Pancreas (tissue), 10 donors: ENCODE measurements around the gene NEMP2. TPM values are rescaled to one million over a fixed set of nuclear protein-coding genes. Genes with fewer than 3 reads are reported as not detected.

Experiments
- ATAC-seq, 4 donors: fragments of 200-7000 bp; cut with Tn5 transposase; one replicate each; pipeline versions ENCODE4 v1.8.0 to v1.9.1; 2020; ENCODE audit warnings: mild to moderate bottlenecking in 4 of 4, moderate library complexity in 4 of 4
- DNase-seq, 6 donors: peaks; one replicate each; pipeline ENCODE4 v3.0.0-alpha.2; 2020
- FAIRE-seq: peaks from 2 replicates; lab custom pipeline; 2012; peaks lifted over from hg19 to GRCh38; lab: Jason Lieb, UNC
- H3K27ac ChIP-seq, 4 donors: fragments of 200-600 bp; sonication (generic); 1 replicate in 3 of 4; 2 replicates in 1 of 4; pipeline versions ENCODE4 v1.5.0 to v1.8.0; 2020
- H3K27me3 ChIP-seq, 4 donors: fragments of 200-600 bp; one replicate each; pipeline ENCODE4 v1.8.0; 2021
- H3K36me3 ChIP-seq, 3 donors: fragments of 200-600 bp; sonication (generic) in 1 of 3; one replicate each; pipeline versions ENCODE4 v1.5.0 to v1.8.0; 2020 to 2021
- H3K4me1 ChIP-seq, 3 donors: fragments of 200-600 bp; one replicate each; pipeline ENCODE4 v1.8.0; 2021
- H3K4me3 ChIP-seq, 4 donors: fragments of 200-600 bp; sonication (generic) in 2 of 4; one replicate each; pipeline versions ENCODE4 v1.5.0 to v1.8.0; 2020 to 2021
- H3K9me3 ChIP-seq, 4 donors: fragments of 200-600 bp; one replicate each; pipeline ENCODE4 v1.8.0; 2021
- WGBS, 2 donors: extraction: QIAGEN DNeasy Blood & Tissue Kit; methylation state at CpG; one replicate each; pipeline ENCODE4 v1.1.7; 2013; 5-methylcytosine and 5-hydroxymethylcytosine counted together
- intact Hi-C, 3 donors: fragments of 100-400 bp; cut with DNase I; formaldehyde crosslinking; loops; one replicate each; pipeline versions ENCODE4 v1.11.1 to v1.14.2; 2022
- polyA plus RNA-seq, 2 donors: library from polyadenylated mRNA; stranded (reverse); fragments of 200-250 nt; gene quantifications; one replicate each; pipeline ENCODE4 v1.2.3, GENCODE V29; 2013
- total RNA-seq, 6 donors: library from RNA; stranded (reverse); fragmentation: NEBNext Ultra II Directional in 4 of 6; extraction: Animal tissue kit (Norgen Biotek cat#: 25700) in 4 of 6; gene quantifications; one replicate each; pipeline versions ENCODE4 v1.2.1 to v1.2.4, GENCODE V29; 2021 to 2023
- TF ChIP-seq, protein P1 (sequence below), 4 donors: fragments of 200-600 bp; sonication (generic) in 3 of 4; IDR thresholded peaks; one replicate each; pipeline versions ENCODE4 v1.5.0 to v1.8.0; 2021; ENCODE audit warnings: antibody characterized with exemption in 4 of 4
- donor health status: healthy with polysubstance abuse.
- donor health status: DM: no; HTN: no; CAD: no; lungs with moderate emphysema.
- donor health status: DM: no; HTN: no; CAD: no.
- donor health status: control.
- donor health status: control.
- donor health status: Bipolar disorder and iron deficiency.
- donor health status: DM: yes; HTN: yes; CAD: no.
- donor health status: DM: no; HTN: no; CAD: no.
- donor health status: DM: no; HTN: no; CAD: no.
- donor health status: DM: yes; HTN: yes; CAD: no.

The NEMP2 gene
- total and polyA plus RNA-seq, 8 donors = 0.42 to 3.1 (median 1.2) TPM

DNA sequence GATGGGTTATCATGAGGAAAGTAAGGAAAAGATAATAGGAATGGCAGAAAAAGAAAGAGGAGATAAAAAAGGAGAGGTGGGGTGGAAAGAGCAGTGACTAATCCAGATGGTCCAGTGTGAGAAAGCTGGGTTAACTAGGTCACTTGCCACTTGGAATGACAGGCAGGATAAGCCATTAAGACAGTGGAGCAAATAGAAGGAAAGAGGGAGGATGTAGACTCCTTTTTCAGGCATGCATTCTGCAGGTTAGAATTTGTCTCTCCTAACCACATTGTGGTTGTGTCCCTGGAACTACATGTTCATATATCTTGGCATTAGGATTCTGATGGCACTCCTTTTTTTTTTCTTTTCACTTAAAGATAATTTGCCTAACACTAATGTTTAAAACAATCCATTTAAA is 13.4 kb upstream of the NEMP2 start:
- H3K27ac ChIP-seq = no peak overlapping the region
- ATAC-seq = no peak
- no peaks in the 10 kb centered on the region for H3K4me1 ChIP-seq
- intact Hi-C loops = no loop called here
- FAIRE-seq = no peak
- H3K9me3 ChIP-seq = no peaks in the 10 kb centered on the region
- H3K27me3 ChIP-seq = no peaks in the 10 kb centered on the region
- H3K4me3 ChIP-seq = no peak overlapping the region
- no peak for DNase-seq
- TF ChIP-seq, protein P1, sequence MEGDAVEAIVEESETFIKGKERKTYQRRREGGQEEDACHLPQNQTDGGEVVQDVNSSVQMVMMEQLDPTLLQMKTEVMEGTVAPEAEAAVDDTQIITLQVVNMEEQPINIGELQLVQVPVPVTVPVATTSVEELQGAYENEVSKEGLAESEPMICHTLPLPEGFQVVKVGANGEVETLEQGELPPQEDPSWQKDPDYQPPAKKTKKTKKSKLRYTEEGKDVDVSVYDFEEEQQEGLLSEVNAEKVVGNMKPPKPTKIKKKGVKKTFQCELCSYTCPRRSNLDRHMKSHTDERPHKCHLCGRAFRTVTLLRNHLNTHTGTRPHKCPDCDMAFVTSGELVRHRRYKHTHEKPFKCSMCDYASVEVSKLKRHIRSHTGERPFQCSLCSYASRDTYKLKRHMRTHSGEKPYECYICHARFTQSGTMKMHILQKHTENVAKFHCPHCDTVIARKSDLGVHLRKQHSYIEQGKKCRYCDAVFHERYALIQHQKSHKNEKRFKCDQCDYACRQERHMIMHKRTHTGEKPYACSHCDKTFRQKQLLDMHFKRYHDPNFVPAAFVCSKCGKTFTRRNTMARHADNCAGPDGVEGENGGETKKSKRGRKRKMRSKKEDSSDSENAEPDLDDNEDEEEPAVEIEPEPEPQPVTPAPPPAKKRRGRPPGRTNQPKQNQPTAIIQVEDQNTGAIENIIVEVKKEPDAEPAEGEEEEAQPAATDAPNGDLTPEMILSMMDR (IDR thresholded peaks at IDR 0.05) = no peak
- H3K36me3 ChIP-seq = no peaks in the 10 kb centered on the region

- TF ChIP-seq, protein P1 (IDR thresholded peaks at IDR 0.05) = no peak
- H3K36me3 ChIP-seq = no peaks in the 10 kb centered on the region
- intact Hi-C loops = no loop called here
- no peaks in the 10 kb centered on the region for H3K27me3 ChIP-seq
- no peak overlapping the region for H3K27ac ChIP-seq
- H3K9me3 ChIP-seq = no peaks in the 10 kb centered on the region
- ATAC-seq (no peak), FAIRE-seq (no peak), DNase-seq (no peak)
- WGBS, 2 donors = 58 to 61% methylated on average over 3 of the region's 3 CpGs
- H3K4me1 ChIP-seq = no peaks in the 10 kb centered on the region
- H3K4me3 ChIP-seq = no peak overlapping the region
Measured at GRCh38 chr2:190546734-190547133, 12.2 kb upstream of the NEMP2 start.

GRCh38 chr2:190545555-190546385 is 11.2 kb upstream of the NEMP2 start:
- FAIRE-seq (no peak), ATAC-seq (no peak), DNase-seq (no peak)
- no peak overlapping the region for H3K27ac ChIP-seq
- intact Hi-C loops = no loop called here
- no peaks in the 10 kb centered on the region for H3K27me3 ChIP-seq
- 87 to 90% methylated on average over 5 of the region's 5 CpGs for WGBS, 2 donors
- H3K4me1 ChIP-seq = no peaks in the 10 kb centered on the region
- no peaks in the 10 kb centered on the region for H3K9me3 ChIP-seq
- no peak overlapping the region for H3K4me3 ChIP-seq
- H3K36me3 ChIP-seq = no peaks in the 10 kb centered on the region
- TF ChIP-seq, protein P1 (IDR thresholded peaks at IDR 0.05) = no peak

DNA sequence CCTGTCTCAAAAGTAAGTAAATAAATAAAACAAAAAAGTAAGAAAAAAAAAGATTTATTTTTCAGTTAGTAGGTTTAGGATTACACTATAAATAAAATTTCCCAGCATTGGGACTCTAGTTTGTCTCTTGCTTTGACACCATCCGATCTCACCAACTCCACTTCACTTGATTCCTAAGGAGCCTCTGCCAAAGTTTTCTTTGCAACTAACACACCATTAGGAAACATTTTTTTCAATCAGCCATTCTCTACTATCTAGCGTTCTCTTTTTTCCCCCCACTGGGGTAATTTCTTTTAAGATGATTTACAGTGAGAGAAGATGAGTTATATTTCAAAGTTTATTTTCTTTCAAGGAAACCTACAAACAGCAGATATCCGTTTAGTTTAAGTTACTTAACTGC is 10.6 kb upstream of the NEMP2 start:
- no peaks in the 10 kb centered on the region for H3K9me3 ChIP-seq
- no peaks in the 10 kb centered on the region for H3K4me1 ChIP-seq
- H3K27ac ChIP-seq = no peak overlapping the region
- DNase-seq (no peak), FAIRE-seq (no peak), ATAC-seq (no peak)
- no peaks in the 10 kb centered on the region for H3K27me3 ChIP-seq
- intact Hi-C loops = no loop called here
- H3K4me3 ChIP-seq = no peak overlapping the region
- H3K36me3 ChIP-seq = no peaks in the 10 kb centered on the region
- 84 to 88% methylated on average over 3 of the region's 3 CpGs for WGBS, 2 donors
- TF ChIP-seq, protein P1 (IDR thresholded peaks at IDR 0.05) = no peak

DNA sequence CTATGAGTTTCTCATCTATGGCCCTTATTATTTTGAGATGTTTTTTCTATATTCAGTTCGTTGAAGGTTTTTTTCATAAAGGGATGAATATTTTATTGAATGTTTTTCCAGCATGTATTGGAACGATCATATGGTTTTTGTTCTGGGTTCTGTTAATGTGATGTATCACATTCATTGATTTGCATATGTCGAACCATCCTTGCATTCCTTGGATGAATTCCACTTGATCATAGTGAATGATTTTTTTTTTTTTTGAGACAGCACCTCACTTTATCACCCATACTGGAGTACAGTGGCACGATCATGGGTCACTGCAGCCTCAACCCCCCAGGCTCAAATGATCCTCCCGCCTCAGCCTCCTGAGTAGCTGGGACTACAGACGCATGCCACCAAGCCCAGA is 5.5 kb upstream of the NEMP2 start:
- TF ChIP-seq, protein P1 (IDR thresholded peaks at IDR 0.05) = no peak
- no peaks in the 10 kb centered on the region for H3K9me3 ChIP-seq
- ATAC-seq (no peak), FAIRE-seq (no peak), DNase-seq (no peak)
- H3K27me3 ChIP-seq = no peaks in the 10 kb centered on the region
- H3K4me3 ChIP-seq = no peak overlapping the region
- no peak overlapping the region for H3K27ac ChIP-seq
- intact Hi-C loops = no loop called here
- WGBS, 2 donors = 93 to 95% methylated on average over 6 of the region's 6 CpGs
- H3K36me3 ChIP-seq = no peaks in the 10 kb centered on the region
- no peaks in the 10 kb centered on the region for H3K4me1 ChIP-seq
